Liver (tissue), 3 donors: Measurements from ENCODE around the gene SLC12A6.

Experiments used
- CTCF ChIP-seq: fragments of 150-350 bp; IDR thresholded peaks from 2 replicates; pipeline ENCODE4 v1.5.1; 2017; ENCODE audit warnings: improper control_type of control experiment, low read depth, low read length; ENCODE audit not compliant: missing input control
- EGR1 ChIP-seq, 2 donors: IDR thresholded peaks; 2 replicates each; pipeline ENCODE4 v1.6.1; 2016 to 2018; ENCODE audit warnings: antibody characterized with exemption in 2 of 2, low read depth in 2 of 2
- GABPA ChIP-seq, 2 donors: IDR thresholded peaks in 1 of 2; conservative IDR thresholded peaks in 1 of 2; 2 replicates each; pipeline ENCODE4 v1.6.1; 2016; ENCODE audit warnings: antibody characterized with exemption in 2 of 2, mild to moderate bottlenecking in 1 of 2, moderate library complexity in 1 of 2
- HNF4A ChIP-seq, 2 donors: conservative IDR thresholded peaks; 2 replicates each; pipeline ENCODE4 v1.6.1; 2016; ENCODE audit warnings: antibody characterized with exemption in 2 of 2, mild to moderate bottlenecking in 2 of 2
- RAD21 ChIP-seq, 2 donors: IDR thresholded peaks; 2 replicates each; pipeline ENCODE4 v1.6.1; 2016; ENCODE audit warnings: antibody characterized with exemption in 2 of 2, mild to moderate bottlenecking in 2 of 2
- TAF1 ChIP-seq: conservative IDR thresholded peaks from 2 replicates; pipeline ENCODE4 v1.6.1; 2016; ENCODE audit warnings: antibody characterized with exemption, mild to moderate bottlenecking
- YY1 ChIP-seq: IDR thresholded peaks from 2 replicates; pipeline ENCODE4 v1.6.1; 2016; ENCODE audit warnings: antibody characterized with exemption, mild to moderate bottlenecking
- ZBTB33 ChIP-seq: IDR thresholded peaks from 2 replicates; pipeline ENCODE4 v1.6.1; 2016; ENCODE audit warnings: antibody characterized with exemption
- TF ChIP-seq, protein P1 (sequence below): IDR thresholded peaks from 2 replicates; pipeline ENCODE4 v1.6.1; 2016; ENCODE audit warnings: antibody characterized with exemption
- TF ChIP-seq, protein P2 (sequence below): IDR thresholded peaks from 2 replicates; pipeline ENCODE4 v1.6.1; 2016; ENCODE audit warnings: antibody characterized with exemption, mild to moderate bottlenecking
- donor health status: healthy.
- donor health status: healthy.

DNA sequence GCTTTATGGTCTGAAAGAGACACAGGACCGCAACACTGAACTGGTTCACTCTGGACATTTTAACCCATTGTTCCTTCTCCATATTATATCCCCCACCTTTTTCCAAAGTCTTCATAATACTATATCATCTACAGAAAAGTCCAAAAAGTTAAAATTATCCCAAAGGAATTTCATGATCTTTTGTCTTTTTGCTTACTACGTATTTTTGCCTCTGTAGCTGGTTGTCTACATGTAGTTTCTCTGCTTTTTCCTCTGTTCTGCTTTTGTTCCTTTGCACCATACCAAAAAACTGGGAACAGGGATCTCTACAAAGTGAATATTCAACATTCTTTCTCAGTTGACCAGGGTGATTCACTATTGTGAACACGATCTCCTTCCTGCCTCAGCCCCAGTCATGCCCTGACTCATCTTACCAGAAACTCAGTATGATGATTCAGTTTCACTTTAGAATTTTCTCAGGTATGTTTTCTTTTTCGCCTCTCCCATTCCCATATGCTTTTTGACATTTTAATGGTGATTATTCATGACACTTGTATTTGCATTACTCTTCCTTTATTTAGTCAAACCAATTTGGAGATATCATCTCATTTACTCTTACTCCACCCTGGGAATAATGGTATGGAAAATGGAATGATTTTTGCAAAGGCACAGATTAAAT is 98.3 kb downstream of the SLC12A6 start:
- no peak for TF ChIP-seq CTCF
- TF ChIP-seq RAD21 (IDR thresholded peaks at IDR 0.05), result no peak
- TF ChIP-seq, protein P1, sequence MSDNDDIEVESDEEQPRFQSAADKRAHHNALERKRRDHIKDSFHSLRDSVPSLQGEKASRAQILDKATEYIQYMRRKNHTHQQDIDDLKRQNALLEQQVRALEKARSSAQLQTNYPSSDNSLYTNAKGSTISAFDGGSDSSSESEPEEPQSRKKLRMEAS, result no peak
- TF ChIP-seq TAF1, result no peak
- no peak for TF ChIP-seq GABPA (IDR thresholded peaks at IDR 0.05 in 1 of 2, conservative IDR thresholded peaks at IDR 0.05 in 1 of 2)
- TF ChIP-seq ZBTB33, result no peak
- TF ChIP-seq, protein P2, sequence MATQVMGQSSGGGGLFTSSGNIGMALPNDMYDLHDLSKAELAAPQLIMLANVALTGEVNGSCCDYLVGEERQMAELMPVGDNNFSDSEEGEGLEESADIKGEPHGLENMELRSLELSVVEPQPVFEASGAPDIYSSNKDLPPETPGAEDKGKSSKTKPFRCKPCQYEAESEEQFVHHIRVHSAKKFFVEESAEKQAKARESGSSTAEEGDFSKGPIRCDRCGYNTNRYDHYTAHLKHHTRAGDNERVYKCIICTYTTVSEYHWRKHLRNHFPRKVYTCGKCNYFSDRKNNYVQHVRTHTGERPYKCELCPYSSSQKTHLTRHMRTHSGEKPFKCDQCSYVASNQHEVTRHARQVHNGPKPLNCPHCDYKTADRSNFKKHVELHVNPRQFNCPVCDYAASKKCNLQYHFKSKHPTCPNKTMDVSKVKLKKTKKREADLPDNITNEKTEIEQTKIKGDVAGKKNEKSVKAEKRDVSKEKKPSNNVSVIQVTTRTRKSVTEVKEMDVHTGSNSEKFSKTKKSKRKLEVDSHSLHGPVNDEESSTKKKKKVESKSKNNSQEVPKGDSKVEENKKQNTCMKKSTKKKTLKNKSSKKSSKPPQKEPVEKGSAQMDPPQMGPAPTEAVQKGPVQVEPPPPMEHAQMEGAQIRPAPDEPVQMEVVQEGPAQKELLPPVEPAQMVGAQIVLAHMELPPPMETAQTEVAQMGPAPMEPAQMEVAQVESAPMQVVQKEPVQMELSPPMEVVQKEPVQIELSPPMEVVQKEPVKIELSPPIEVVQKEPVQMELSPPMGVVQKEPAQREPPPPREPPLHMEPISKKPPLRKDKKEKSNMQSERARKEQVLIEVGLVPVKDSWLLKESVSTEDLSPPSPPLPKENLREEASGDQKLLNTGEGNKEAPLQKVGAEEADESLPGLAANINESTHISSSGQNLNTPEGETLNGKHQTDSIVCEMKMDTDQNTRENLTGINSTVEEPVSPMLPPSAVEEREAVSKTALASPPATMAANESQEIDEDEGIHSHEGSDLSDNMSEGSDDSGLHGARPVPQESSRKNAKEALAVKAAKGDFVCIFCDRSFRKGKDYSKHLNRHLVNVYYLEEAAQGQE, result no peak
- no peak for TF ChIP-seq HNF4A (conservative IDR thresholded peaks at IDR 0.05)
- TF ChIP-seq EGR1 (IDR thresholded peaks at IDR 0.05; ENCODE audit: low read depth in 2 of 2), result no peak
- TF ChIP-seq YY1, result no peak
